ENCODE measurements around the gene PPP1CC. TPM values are rescaled to one million over a fixed set of nuclear protein-coding genes. Genes with fewer than 3 reads are reported as not detected.

PPP1CC gene
- polyA plus RNA-seq, 1 experiment = 167 TPM

DNA sequence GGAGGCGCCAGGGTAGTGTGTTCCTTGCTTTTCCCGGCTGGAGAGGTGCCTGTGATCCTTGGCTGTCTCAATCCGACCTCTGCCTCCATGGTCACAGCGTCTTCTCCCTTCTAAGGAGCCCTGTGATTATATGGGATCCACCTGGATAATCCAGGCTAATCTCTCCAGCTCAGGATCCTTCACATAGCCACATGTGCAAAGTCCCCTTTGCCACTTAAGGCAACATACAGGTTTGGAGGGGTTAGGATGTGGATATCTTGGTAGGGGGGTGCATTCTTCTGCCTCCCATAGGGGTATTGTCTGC lies 52.6 kb downstream of the PPP1CC start:
- Histone ChIP-seq H3K9me3 (ENCODE audit: control insufficient read depth, insufficient read depth, low read length) (peaks cover 2% of the 10 kb centered on the region; the same call in 1 of the 2 replicates), H3K27ac (ENCODE audit: low read depth, low read length) (no peak overlapping the region), H3K27me3 (ENCODE audit: control insufficient read depth, insufficient read depth, low read length) (peaks cover 13% of the 10 kb centered on the region), H3K4me3 (ENCODE audit: low read depth, low read length) (no peak overlapping the region)
- TF ChIP-seq CTCF (IDR thresholded peaks at IDR 0.05; ENCODE audit: low read depth, low read length) = no peak
- POLR2A ChIA-PET = no interaction called here
- DNase-seq (ENCODE audit: low read depth, low spot score) = no peak
- CTCF ChIA-PET = no interaction called here

GRCh38 chr12:110689281-110690126 lies 53.2 kb downstream of the PPP1CC start:
- no peak for DNase-seq (ENCODE audit: low read depth, low spot score)
- no peak for TF ChIP-seq CTCF (IDR thresholded peaks at IDR 0.05; ENCODE audit: low read depth, low read length)
- CTCF ChIA-PET = no interaction called here
- POLR2A ChIA-PET = no interaction called here
- Histone ChIP-seq H3K4me3 (ENCODE audit: low read depth, low read length) (peak overlapping the region; percentile 59), H3K9me3 (ENCODE audit: control insufficient read depth, insufficient read depth, low read length) (peaks cover 4% of the 10 kb centered on the region; the same call in 1 of the 2 replicates), H3K27ac (ENCODE audit: low read depth, low read length) (no peak overlapping the region), H3K27me3 (ENCODE audit: control insufficient read depth, insufficient read depth, low read length) (peaks cover 16% of the 10 kb centered on the region)

GRCh38 chr12:110688446-110689280 lies 54.0 kb downstream of the PPP1CC start, which contains the start of gene HVCN1:
HVCN1 (minus strand) TSS chr12:110689115; CDS start chr12:110683245, 5,870 bp downstream.
- no peak for DNase-seq (ENCODE audit: low read depth, low spot score)
- ChIA-PET POLR2A (no interaction called here), CTCF (no interaction called here)
- H3K4me3 ChIP-seq (ENCODE audit: low read depth, low read length) = peak within 1 kb of the TSS; percentile 59
- peaks cover 4% of the 10 kb centered on the region; the same call in 1 of the 2 replicates for H3K9me3 ChIP-seq (ENCODE audit: control insufficient read depth, insufficient read depth, low read length)
- H3K27me3 ChIP-seq (ENCODE audit: control insufficient read depth, insufficient read depth, low read length) = peaks cover 16% of the 10 kb centered on the region
- no peak within 1 kb of the TSS for H3K27ac ChIP-seq (ENCODE audit: low read depth, low read length)
- TF ChIP-seq CTCF (IDR thresholded peaks at IDR 0.05; ENCODE audit: low read depth, low read length) = no peak

DNA sequence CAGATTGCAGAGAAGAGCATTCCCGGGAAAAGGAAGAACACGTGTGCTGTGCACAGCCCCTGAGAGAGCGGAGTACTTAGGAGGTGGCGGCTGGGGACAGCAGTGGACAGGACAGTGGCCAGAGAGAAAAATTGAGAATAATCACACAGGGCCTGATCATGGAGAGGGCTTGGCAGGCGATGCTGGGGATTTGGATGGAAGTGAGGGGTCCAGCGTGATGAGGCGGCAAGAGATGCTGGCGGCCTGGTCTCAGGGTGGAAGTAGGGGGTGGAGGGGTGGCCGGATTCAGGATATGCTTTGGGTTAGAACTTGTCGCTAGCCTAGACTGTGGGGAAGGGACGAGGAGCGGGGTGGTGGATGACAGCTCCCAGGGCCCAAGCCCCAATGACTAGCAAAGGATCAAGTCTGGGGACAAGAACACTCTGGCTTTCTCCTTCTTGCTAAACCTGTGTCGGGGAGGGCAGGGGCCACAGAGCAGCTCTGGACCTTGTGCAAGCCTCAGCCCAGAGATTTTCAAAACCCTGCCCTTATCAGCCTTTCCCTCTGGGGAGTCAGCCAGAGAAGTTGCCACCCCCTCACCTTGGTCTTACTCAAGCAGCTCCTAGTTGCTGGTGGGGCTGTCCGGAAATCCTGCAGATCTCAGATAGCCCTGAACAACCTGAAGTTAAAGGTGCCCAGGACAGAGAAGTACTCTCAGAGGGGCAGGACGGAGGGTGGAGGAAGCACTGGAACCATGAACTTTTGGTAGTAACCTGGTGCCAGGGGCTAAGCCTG lies 55.1 kb downstream of the PPP1CC start:
- H3K4me3 ChIP-seq (ENCODE audit: low read depth, low read length) = no peak overlapping the region
- CTCF ChIA-PET = no interaction called here
- peaks cover 4% of the 10 kb centered on the region; the same call in 1 of the 2 replicates for H3K9me3 ChIP-seq (ENCODE audit: control insufficient read depth, insufficient read depth, low read length)
- no peak overlapping the region for H3K27ac ChIP-seq (ENCODE audit: low read depth, low read length)
- no peak for TF ChIP-seq CTCF (IDR thresholded peaks at IDR 0.05; ENCODE audit: low read depth, low read length)
- peaks cover 16% of the 10 kb centered on the region for H3K27me3 ChIP-seq (ENCODE audit: control insufficient read depth, insufficient read depth, low read length)
- POLR2A ChIA-PET = no interaction called here
- DNase-seq (ENCODE audit: low read depth, low spot score) = no peak

Measured in AG04450 (cell line).